HG02938 (cell line): ENCODE results near the gene UBE2A.

Experiments
- ATAC-seq: cut with Tn5 transposase; IDR thresholded peaks from one replicate; pipeline ENCODE4 v1.9.1; 2021; ENCODE audit warnings: mild to moderate bottlenecking, moderate library complexity; ENCODE audit not compliant: unreplicated experiment

The UBE2A gene

GRCh38 chrX:119574394-119575266 is at the start of gene UBE2A:
Gene UBE2A, plus strand, starts transcription at chrX:119574563. Its CDS starts 149 bp downstream, at chrX:119574712.
- peak; percentile 84 for ATAC-seq

GRCh38 chrX:119529345-119530276 is 44.8 kb upstream of the UBE2A start:
- ATAC-seq = no peak

- ATAC-seq = no peak
Measured at GRCh38 chrX:119537487-119537886, 36.9 kb upstream of the UBE2A start.

GRCh38 chrX:119539872-119540271 is 34.5 kb upstream of the UBE2A start:
- ATAC-seq = no peak

- no peak for ATAC-seq
Measured at GRCh38 chrX:119541188-119541587, 33.2 kb upstream of the UBE2A start.

GRCh38 chrX:119549327-119550016 is 24.9 kb upstream of the UBE2A start:
- ATAC-seq = no peak

GRCh38 chrX:119552508-119552907 is 21.9 kb upstream of the UBE2A start:
- no peak for ATAC-seq

GRCh38 chrX:119565107-119565663 is 9.2 kb upstream of the UBE2A start, which contains the start of gene STEEP1:
Gene STEEP1, minus strand, starts transcription at chrX:119565409. Its CDS starts 54 bp downstream, at chrX:119565355.
- ATAC-seq = peak; percentile 80

- ATAC-seq = no peak
Measured at GRCh38 chrX:119570351-119570835, 4.0 kb upstream of the UBE2A start.

GRCh38 chrX:119573222-119573621 is 1.1 kb upstream of the UBE2A start:
- ATAC-seq = no peak

GRCh38 chrX:119573840-119574393 is 446 bp upstream of the UBE2A start:
- no peak for ATAC-seq

- ATAC-seq = no peak
Measured at GRCh38 chrX:119579414-119579813, 5.1 kb downstream of the UBE2A start.

- no peak for ATAC-seq
Measured at GRCh38 chrX:119583431-119584059, 9.2 kb downstream of the UBE2A start.

GRCh38 chrX:119589810-119590209 is 15.4 kb downstream of the UBE2A start:
- no peak for ATAC-seq

- no peak for ATAC-seq
Measured at GRCh38 chrX:119602701-119603255, 28.4 kb downstream of the UBE2A start.

- ATAC-seq = no peak
Measured at GRCh38 chrX:119604766-119605463, 30.6 kb downstream of the UBE2A start.

GRCh38 chrX:119605464-119606279 is 31.3 kb downstream of the UBE2A start:
- ATAC-seq = peak; percentile 14
